BE2C (cell line): Measurements from ENCODE around the gene DPEP3. TPM values are rescaled to one million over a fixed set of nuclear protein-coding genes. Genes with fewer than 3 reads are reported as not detected.
A peak's percentile ranks its signal among the peaks of the same experiment; 100 is the strongest.

Experiments used
- DNase-seq: peaks from one replicate; pipeline ENCODE4 v3.0.0-alpha.2; 2020
- H3K27me3 ChIP-seq: fragments of 250-450 bp; sonication (Bioruptor Pico); 2 replicates; pipeline ENCODE4 v1.5.1; 2020; ENCODE audit warnings: mild to moderate bottlenecking
- H3K36me3 ChIP-seq: fragments of 250-450 bp; sonication (Bioruptor Pico); 2 replicates; pipeline ENCODE4 v1.5.1; 2020; ENCODE audit warnings: mild to moderate bottlenecking
- H3K4me1 ChIP-seq: fragments of 250-450 bp; sonication (Bioruptor Pico); 2 replicates; pipeline ENCODE4 v1.5.1; 2020
- H3K4me3 ChIP-seq: 2 replicates; pipeline ENCODE4 v1.5.1; 2011; ENCODE audit warnings: low read depth, low read length
- H3K9me3 ChIP-seq: fragments of 250-450 bp; sonication (Bioruptor Pico); 2 replicates; pipeline ENCODE4 v1.5.1; 2020
- polyA plus RNA-seq: library from polyadenylated mRNA; unstranded; fragments of >200 nt; gene quantifications from one replicate; pipeline ENCODE4 v1.2.1, GENCODE V29; 2012; ENCODE audit warnings: low read depth, missing spikeins; ENCODE audit not compliant: insufficient read length, insufficient read depth
- TF ChIP-seq, protein P1 (sequence below): IDR thresholded peaks from 2 replicates; pipeline ENCODE4 v1.5.1; 2012; ENCODE audit warnings: mild to moderate bottlenecking, low read depth, low read length

DPEP3 gene
- not detected for polyA plus RNA-seq

- TF ChIP-seq, protein P1, sequence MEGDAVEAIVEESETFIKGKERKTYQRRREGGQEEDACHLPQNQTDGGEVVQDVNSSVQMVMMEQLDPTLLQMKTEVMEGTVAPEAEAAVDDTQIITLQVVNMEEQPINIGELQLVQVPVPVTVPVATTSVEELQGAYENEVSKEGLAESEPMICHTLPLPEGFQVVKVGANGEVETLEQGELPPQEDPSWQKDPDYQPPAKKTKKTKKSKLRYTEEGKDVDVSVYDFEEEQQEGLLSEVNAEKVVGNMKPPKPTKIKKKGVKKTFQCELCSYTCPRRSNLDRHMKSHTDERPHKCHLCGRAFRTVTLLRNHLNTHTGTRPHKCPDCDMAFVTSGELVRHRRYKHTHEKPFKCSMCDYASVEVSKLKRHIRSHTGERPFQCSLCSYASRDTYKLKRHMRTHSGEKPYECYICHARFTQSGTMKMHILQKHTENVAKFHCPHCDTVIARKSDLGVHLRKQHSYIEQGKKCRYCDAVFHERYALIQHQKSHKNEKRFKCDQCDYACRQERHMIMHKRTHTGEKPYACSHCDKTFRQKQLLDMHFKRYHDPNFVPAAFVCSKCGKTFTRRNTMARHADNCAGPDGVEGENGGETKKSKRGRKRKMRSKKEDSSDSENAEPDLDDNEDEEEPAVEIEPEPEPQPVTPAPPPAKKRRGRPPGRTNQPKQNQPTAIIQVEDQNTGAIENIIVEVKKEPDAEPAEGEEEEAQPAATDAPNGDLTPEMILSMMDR = no peak
- no peaks in the 10 kb centered on the region for H3K9me3 ChIP-seq
- no peak within 1 kb of the TSS for H3K4me3 ChIP-seq
- H3K4me1 ChIP-seq = no peaks in the 10 kb centered on the region
- H3K27me3 ChIP-seq = no peaks in the 10 kb centered on the region
- no peak for DNase-seq
- no peaks in the 10 kb centered on the region for H3K36me3 ChIP-seq
These were observed at the start of gene DPEP3 for GRCh38 chr16:67979955-67980678. Gene DPEP3 (minus strand): TSS chr16:67980499. CDS start chr16:67980380, 119 bp downstream.

DNA sequence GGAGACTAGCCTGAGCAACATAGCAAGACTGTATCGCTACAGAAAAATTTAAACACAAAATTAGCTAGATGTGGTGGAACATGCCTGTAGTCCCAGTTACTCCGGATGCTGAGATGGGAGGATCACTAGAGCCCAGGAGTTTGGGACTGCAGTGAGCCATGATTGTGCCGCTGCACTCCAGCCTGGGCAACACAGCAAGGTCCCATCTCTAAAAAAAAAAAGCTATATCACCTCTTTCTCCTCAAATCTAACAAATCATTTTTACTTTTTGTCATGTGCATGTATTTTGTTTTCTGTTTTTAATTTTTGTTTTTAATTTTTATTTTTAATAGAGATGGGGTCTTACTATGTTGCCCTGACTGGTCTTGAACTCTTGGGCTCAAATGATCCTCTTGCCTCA, 48.7 kb upstream of the DPEP3 start:
- no peak for DNase-seq
- Histone ChIP-seq H3K36me3 (peaks cover 6% of the 10 kb centered on the region), H3K4me1 (no peaks in the 10 kb centered on the region), H3K9me3 (no peaks in the 10 kb centered on the region), H3K4me3 (no peak overlapping the region), H3K27me3 (no peaks in the 10 kb centered on the region)
- TF ChIP-seq, protein P1 = no peak

- Histone ChIP-seq H3K27me3 (no peaks in the 10 kb centered on the region), H3K9me3 (no peaks in the 10 kb centered on the region), H3K4me1 (no peaks in the 10 kb centered on the region), H3K4me3 (peak within 1 kb of the TSS; percentile 95), H3K36me3 (peaks cover 13% of the 10 kb centered on the region)
- TF ChIP-seq, protein P1 = no peak
- peak; percentile 90 for DNase-seq
These were observed 42.6 kb upstream of the DPEP3 start, which contains the start of the genes DDX28 and DUS2 for GRCh38 chr16:68022728-68023537. Gene DDX28 (minus strand): TSS chr16:68023232. CDS start chr16:68023202, 30 bp downstream. Gene DUS2 (plus strand): TSS chr16:68023284. CDS start chr16:68038024, 14,740 bp downstream.

DNA sequence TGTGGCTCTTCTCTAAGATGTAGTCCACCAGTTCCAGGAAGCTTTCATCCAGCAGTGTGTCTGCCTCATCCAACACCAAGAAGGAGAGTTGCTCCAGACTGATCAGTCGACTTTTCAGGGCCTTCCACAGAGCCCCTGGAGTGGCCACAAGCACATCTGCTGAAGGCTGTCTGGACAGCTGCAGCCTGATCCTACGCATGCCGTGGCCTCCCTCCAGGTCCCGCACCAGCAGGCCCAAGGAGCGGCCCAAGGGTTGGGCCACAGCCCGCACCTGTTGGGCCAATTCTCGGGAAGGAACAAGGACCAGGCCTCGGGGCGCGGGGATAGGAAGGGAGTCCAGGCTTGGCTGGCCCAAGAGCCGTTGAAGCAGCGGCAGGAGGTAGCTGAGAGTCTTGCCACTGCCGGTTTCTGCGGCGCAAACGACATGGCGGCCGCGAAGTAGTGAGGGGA, 42.0 kb upstream of the DPEP3 start:
- Histone ChIP-seq H3K36me3 (peaks cover 13% of the 10 kb centered on the region), H3K9me3 (no peaks in the 10 kb centered on the region), H3K4me3 (peak overlapping the region; percentile 95), H3K27me3 (no peaks in the 10 kb centered on the region), H3K4me1 (no peaks in the 10 kb centered on the region)
- DNase-seq = no peak
- TF ChIP-seq, protein P1 = no peak

DNA sequence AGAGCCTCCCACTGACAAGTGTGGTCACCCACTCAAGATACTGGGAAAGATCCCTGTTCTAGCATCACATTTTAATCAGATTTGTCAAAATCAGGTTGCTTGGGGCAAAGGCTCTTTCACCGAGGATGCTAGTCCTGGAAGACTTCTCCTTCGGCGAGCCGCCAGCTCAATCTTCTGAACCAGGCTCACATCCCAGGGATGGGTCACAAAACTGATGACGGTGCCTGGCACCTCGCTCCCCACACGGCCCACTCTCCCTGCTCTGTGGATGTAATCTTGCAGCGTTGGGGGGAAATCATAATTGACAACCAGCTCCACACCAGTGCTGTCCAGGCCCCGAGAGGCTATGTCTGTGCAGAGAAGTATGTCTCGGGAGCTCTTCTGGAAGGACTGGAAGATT, 41.2 kb upstream of the DPEP3 start:
- no peak for DNase-seq
- H3K27me3 ChIP-seq = no peaks in the 10 kb centered on the region
- no peaks in the 10 kb centered on the region for H3K4me1 ChIP-seq
- H3K9me3 ChIP-seq = no peaks in the 10 kb centered on the region
- TF ChIP-seq, protein P1 = no peak
- H3K36me3 ChIP-seq = peaks cover 13% of the 10 kb centered on the region
- peak overlapping the region; percentile 95 for H3K4me3 ChIP-seq
